ENCODE measurements around the gene VWCE. TPM values are rescaled to one million over a fixed set of nuclear protein-coding genes. Genes with fewer than 3 reads are reported as not detected.

Gene VWCE
- total RNA-seq, 6 donors from 2014 or later, result 0.40 to 10.5 (median 0.79) TPM

GRCh38 chr11:61287338-61287977, 7.7 kb downstream of the VWCE start:
- WGBS, 2 donors, result 83 to 92% methylated on average over 14 of the region's 14 CpGs
- DNase-seq, result no peak

GRCh38 chr11:61283613-61284012, 11.5 kb downstream of the VWCE start:
- TF ChIP-seq POLR2A (IDR thresholded peaks at IDR 0.05), result no peak
- no peak for TF ChIP-seq CTCF (IDR thresholded peaks at IDR 0.05)
- TF ChIP-seq POLR2AphosphoS5 (IDR thresholded peaks at IDR 0.05), result no peak
- no peak for TF ChIP-seq EP300 (IDR thresholded peaks at IDR 0.05)
- H3K27ac ChIP-seq, result no peak overlapping the region
- DNase-seq, result no peak
- H3K4me3 ChIP-seq, result no peak overlapping the region
- no peak for ATAC-seq (ENCODE audit: low FRiP score in 2 of 2)
- 94 to 95% methylated on average over 4 of the region's 4 CpGs for WGBS, 2 donors
- H3K36me3 ChIP-seq, result no peaks in the 10 kb centered on the region
- no peaks in the 10 kb centered on the region for H3K27me3 ChIP-seq
- H3K4me1 ChIP-seq, result peaks cover 0 to 7% (median 1%) of the 10 kb centered on the region in 4 donors
- H3K9me3 ChIP-seq, result no peaks in the 10 kb centered on the region

More at GRCh38 chr11:61287338-61287977, 7.7 kb downstream of the VWCE start:
- Histone ChIP-seq H3K36me3 (no peaks in the 10 kb centered on the region), H3K9me3 (no peaks in the 10 kb centered on the region), H3K27ac (no peak overlapping the region), H3K4me3 (no peak overlapping the region), H3K27me3 (no peaks in the 10 kb centered on the region), H3K4me1 (no peaks in the 10 kb centered on the region)
- no peak for ATAC-seq (ENCODE audit: low FRiP score in 2 of 2)
- TF ChIP-seq EP300 (IDR thresholded peaks at IDR 0.05) (no peak), POLR2AphosphoS5 (IDR thresholded peaks at IDR 0.05) (no peak), CTCF (IDR thresholded peaks at IDR 0.05) (no peak), POLR2A (IDR thresholded peaks at IDR 0.05) (no peak)

- Histone ChIP-seq H3K27me3 (no peaks in the 10 kb centered on the region), H3K4me3 (peak overlapping the region in 1 of 4 donors; percentile 14), H3K36me3 (no peaks in the 10 kb centered on the region), H3K4me1 (peaks cover 0 to 7% (median 1%) of the 10 kb centered on the region in 4 donors), H3K27ac (no peak overlapping the region), H3K9me3 (no peaks in the 10 kb centered on the region)
- no peak for TF ChIP-seq CTCF (IDR thresholded peaks at IDR 0.05)
- no peak for TF ChIP-seq EP300 (IDR thresholded peaks at IDR 0.05)
- no peak for TF ChIP-seq POLR2AphosphoS5 (IDR thresholded peaks at IDR 0.05)
- TF ChIP-seq POLR2A (IDR thresholded peaks at IDR 0.05), result no peak
- ATAC-seq (ENCODE audit: low FRiP score in 2 of 2), result peak; percentile 69 to 85
- 48 to 58% methylated on average over 21 to 35 of the region's 35 CpGs for WGBS, 2 donors
- DNase-seq, result peak; percentile 27 to 92
These were observed 13.4 kb downstream of the VWCE start for GRCh38 chr11:61281581-61282250.

GRCh38 chr11:61280883-61281580, 14.1 kb downstream of the VWCE start:
- no peak for ATAC-seq (ENCODE audit: low FRiP score in 2 of 2)
- Histone ChIP-seq H3K27ac (no peak overlapping the region), H3K36me3 (no peaks in the 10 kb centered on the region), H3K27me3 (no peaks in the 10 kb centered on the region), H3K4me1 (peaks cover 0 to 7% (median 1%) of the 10 kb centered on the region in 4 donors), H3K4me3 (peak overlapping the region in 1 of 4 donors; percentile 14), H3K9me3 (no peaks in the 10 kb centered on the region)
- WGBS, 2 donors, result 82 to 84% methylated on average over 19 to 20 of the region's 20 CpGs
- TF ChIP-seq EP300 (IDR thresholded peaks at IDR 0.05) (no peak), POLR2AphosphoS5 (IDR thresholded peaks at IDR 0.05) (no peak), POLR2A (IDR thresholded peaks at IDR 0.05) (no peak), CTCF (IDR thresholded peaks at IDR 0.05) (no peak)
- peak in 1 of 2 donors; percentile 63 for DNase-seq

Measured in upper lobe of left lung (tissue), 6 donors.